Inflammatory macrophage treated with lipopolysaccharide for 4 hours (primary cell): ENCODE measurements around the gene MAGEE1.
A peak's percentile ranks its signal among the peaks of the same experiment; 100 is the strongest.

Experiments
- DNase-seq: peaks from one replicate; pipeline ENCODE4 v3.0.0-alpha.2; 2020

MAGEE1 gene

DNA sequence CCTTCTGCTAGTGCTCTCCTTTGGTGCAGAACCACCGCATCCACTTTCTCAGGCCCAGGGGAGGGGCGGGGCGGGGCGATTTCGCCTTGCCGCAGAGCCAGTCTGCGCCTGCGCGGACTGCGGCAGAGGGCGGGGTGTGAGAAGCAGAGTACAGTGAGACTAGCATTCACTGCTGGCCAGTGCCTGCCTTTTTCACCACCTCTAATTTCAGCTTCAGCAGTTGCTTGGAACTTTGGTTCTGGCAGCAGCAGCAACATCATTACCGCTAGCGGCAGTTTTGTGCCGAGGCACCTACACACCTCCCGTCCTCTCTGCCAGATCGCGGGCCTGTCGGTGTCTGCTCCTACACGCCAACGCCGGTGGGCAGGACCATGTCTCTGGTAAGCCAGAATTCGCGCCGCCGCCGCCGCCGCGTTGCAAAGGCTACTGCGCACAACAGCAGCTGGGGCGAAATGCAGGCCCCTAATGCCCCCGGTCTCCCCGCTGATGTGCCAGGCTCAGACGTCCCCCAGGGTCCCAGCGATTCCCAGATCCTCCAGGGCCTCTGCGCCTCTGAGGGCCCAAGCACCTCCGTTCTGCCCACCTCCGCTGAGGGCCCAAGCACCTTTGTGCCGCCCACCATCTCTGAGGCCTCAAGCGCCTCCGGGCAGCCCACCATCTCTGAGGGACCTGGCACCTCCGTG lies at the start of gene MAGEE1:
MAGEE1 (plus strand) TSS at position 151 of the 683 bp plus-strand sequence; CDS start at position 372, 221 bp downstream.
- peak; percentile 55 for DNase-seq

DNA sequence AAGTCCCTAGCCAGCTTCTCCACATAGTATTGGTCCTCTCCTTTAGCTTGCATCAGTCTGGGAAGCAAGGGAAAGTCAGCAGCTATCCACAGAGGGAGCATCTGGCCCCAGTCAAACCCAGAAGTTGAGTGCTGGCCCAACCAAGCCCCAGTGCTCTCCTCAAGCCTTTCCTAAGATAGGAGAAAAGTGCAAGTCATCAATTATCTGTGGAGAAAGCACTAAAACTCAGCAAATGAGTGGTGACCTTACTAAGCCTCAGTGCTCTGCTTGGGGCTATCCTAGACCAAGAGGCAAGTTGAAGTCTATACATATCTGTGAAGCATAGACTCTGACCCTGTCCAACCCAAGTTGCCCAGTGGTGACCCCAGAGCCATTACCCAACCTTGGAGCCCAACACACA lies 28.5 kb upstream of the MAGEE1 start:
- DNase-seq, result no peak

GRCh38 chrX:76407795-76408194 lies 19.7 kb upstream of the MAGEE1 start:
- DNase-seq, result no peak

DNA sequence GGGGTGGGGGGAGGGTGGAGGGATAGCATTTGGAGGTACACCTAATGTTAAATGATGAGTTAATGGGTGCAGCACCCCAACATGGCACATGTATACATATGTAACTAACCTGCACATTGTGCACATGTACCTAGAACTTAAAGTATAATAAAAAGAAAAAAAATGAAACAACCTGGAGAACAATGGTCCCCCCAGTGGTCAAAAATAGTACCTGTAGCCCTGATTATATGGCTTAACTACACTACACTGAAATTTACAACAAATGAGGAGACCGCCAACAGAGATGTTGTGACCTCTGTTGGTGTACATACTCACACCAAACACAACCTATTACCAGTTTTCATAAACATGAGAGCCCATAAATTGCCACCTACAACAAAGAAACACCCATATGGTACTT lies 7.3 kb upstream of the MAGEE1 start:
- DNase-seq, result no peak

DNA sequence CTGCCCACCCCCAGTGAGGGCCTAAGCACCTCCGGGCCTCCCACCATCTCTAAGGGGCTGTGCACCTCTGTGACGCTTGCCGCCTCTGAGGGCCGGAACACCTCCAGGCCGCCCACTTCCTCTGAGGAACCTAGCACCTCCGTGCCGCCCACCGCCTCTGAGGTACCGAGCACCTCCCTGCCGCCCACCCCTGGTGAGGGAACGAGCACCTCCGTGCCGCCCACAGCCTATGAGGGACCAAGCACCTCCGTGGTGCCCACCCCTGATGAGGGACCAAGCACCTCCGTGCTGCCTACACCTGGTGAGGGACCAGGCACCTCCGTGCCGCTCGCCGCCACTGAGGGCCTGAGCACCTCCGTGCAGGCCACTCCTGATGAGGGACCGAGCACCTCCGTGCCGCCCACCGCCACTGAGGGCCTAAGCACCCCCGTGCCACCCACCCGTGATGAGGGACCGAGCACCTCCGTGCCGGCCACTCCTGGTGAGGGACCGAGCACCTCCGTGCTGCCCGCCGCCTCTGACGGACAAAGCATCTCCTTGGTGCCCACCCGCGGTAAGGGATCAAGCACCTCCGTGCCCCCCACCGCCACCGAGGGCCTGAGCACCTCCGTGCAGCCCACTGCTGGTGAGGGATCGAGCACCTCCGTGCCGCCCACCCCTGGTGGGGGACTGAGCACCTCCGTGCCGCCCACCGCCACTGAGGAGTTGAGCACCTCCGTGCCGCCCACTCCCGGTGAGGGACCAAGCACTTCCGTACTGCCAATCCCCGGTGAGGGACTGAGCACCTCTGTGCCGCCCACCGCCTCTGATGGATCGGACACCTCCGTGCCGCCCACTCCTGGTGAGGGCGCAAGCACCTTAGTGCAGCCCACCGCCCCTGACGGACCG lies 977 bp downstream of the MAGEE1 start:
- no peak for DNase-seq

GRCh38 chrX:76433219-76433618 lies 5.7 kb downstream of the MAGEE1 start:
- DNase-seq, result no peak

- no peak for DNase-seq
These were observed 6.7 kb downstream of the MAGEE1 start for GRCh38 chrX:76434103-76434741.

GRCh38 chrX:76439188-76439587 lies 11.7 kb downstream of the MAGEE1 start:
- DNase-seq, result no peak

DNA sequence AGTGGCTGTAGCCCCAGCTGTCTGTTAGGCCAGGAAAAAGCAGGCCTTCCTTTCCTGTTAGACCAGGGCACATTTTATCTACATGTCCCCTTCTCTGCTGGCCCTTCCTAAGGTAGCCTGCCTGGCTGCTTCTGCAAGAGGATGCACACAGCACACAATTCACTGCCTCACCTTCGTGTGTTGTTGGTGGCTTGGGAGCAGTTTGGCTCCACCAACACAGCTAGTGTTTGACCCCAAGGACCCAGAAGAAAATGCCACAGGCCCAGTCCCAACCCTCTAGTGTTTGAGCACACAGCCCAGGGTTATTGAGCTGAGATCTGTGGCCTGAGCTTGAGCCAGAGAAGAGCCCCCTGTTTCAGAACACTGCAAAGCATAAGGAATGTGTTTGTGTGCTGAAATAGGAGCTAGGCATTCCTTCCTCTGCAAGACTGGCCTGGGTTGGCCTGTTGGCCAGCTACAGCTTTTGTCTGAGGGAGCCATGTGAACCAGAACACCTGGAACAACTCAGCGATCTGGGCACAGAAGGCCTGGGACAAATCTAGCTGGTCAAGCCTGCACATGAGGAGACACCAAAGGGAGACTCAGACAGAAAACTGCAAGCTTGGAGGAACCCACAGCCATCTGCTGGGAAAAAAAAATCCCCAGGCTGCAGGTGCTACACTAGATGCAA lies 26.4 kb downstream of the MAGEE1 start:
- no peak for DNase-seq

GRCh38 chrX:76454456-76454927 lies 27.0 kb downstream of the MAGEE1 start:
- peak; percentile 9 for DNase-seq

GRCh38 chrX:76477353-76477752 lies 49.8 kb downstream of the MAGEE1 start:
- DNase-seq, result no peak
